ENCODE data around the gene ASMTL.
"Not testable (repeated sequence)": the region's sequence is repeated elsewhere in the genome, so short reads cannot be mapped to it uniquely, and the experiment has no call there.

The ASMTL gene

DNA sequence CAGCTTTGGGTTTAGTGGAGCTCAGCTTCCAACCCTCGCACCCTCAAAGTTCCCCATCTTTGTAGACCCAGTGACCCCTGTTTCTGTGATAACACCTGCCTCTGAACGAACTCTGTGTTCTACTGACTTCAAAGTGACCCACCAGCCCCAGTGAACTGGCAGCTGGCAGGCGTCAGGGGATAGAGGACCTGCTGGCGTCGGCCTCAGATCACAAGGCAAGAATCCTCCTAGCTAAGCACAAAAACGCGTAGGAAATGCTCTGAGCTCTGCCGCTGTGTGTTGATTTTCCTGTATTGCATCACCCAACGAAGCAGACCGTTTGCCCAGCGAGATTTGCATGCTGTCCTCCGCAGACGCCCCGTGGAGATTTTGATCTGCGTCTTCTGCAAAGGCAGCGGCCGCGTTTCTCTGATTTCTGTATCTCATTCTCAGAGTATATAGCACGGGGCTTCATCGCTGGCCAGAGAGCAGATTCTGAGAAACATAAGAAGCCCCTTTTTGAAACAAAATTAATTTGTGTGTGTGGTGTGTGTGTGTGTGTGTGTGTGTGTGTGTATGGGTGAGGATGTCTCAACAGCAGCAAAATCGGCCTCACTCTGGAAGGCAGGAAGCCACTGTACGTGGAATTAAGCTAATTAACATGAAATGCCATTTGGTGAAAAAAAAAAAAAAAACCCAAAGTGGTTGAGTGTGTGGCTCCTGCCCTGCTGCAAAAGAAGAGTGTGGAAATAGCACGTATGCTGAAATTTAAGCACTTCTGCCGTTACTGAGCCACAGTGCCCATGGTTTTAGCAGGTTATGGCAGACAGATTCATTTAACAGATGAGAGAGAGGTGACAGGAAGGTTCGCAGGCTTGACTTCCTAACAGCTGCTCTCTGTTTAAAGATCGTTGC is 29.2 kb upstream of the ASMTL start:
- no peak for DNase-seq

DNA sequence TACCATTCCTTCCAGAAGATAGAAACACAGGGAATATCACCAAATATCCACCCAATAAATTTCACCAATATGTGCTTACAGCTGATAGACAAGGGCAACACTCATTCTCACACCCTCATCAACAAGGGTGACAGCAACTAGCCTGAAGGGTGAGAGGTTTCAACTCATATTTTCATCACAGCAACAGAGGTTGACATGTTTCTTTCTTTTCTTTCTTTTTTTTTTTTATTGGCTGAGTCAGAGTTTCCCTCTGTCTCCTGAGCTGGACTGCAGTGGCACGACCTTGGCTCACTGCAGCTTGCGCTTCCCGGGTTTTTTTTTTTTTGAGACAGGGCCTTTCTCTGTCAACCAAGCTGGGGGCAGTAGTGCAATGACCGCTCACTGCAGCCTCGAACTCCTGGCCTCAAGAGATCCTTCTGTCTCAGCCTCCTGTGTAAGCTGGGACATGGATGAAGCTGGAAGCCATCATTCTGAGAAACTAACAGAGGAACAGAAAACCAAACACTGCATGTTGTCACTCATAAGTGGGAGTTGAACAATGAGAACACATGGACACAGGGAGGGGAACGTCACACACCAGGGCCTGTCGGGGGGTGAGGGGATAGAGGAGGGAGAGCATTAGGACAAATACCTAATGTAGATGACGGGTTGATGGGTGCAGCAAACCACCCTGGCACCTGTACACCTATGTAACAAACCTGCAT is 27.5 kb upstream of the ASMTL start:
- DNase-seq = no peak

DNA sequence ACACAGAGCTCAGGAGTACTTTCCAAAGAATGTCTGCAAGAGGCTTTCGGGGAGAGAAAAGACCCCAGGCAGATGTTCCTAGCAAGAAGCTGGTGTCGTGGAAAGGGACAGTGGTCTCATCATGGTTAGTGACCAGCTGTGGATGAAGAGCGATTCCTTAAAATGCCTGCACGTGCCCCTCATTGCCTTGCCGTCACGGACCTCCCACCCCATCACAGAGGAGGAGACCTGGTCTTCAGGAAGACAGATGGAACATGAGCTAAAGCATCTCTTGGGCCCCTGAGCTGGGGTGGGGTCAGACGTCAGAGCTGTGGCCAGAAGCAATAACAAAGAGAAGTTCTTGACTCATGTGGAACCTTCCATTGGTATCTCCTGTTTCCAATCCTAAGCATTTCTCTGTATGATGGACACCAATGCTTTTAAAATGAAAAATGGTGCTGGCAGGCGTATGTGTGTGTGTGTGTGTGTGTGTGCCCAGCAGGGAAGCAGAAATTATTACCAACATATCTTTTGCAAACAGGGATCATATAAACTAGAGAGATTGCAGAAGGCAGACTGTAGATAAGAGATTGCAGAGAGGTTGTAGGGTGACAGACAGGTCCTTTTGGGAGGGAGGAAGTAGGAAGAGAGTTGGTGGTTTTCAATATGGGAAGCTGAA is 25.2 kb upstream of the ASMTL start:
- DNase-seq = no peak

DNA sequence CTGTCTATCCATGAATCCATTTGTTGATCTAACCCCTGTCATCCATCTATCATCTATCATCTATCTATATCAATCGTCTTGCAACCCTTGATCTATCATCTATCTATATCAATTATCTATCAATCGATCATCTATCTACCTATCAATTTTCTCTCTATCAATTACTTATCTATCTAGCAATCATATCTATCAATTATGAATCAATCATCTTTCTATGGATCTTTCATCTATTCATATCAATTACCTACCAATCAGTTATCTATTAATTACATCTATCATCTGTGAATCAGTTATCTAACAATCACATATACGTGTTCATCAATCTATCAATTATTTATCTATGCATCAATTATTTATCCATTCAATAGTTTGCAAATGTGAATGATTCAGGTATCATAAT is 24.5 kb upstream of the ASMTL start:
- DNase-seq = no peak

DNA sequence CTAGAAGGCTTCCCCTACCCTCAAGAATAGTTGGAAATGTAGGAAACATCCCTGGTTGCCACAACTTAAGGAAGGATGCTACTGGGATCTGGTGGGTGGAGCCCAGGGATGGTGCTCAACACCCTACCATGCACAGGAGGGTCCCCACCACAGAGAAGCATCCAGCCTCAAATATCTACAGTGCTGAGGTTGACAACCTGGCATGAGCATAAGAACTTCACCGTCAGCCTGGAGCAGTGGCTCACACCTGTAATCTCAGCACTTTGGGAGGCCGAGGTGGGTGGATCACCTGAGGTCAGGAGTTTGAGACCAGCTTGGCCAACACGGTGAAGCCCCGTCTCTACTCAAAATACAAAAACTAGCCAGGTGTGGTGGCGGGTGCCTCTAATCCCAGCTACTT is 24.0 kb upstream of the ASMTL start:
- no peak for DNase-seq

DNA sequence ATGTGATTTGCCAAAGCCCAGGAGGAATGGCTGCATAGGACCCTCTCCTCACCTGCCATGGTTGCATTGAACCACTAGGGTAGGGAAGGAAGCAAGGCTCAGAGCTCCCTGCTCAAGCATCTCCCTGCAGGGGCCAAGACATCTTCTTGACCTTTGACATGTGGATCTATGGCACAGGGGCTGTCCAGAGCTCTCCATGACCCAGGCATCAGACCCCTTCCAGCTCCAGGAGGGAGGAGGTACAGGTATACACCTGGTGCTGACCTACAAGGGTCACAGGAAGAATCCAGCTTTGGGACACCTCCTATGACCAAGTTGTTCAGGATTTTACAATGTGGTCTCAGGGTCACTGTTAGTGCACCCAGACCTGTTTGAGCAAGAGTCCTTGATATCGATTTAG is 23.2 kb upstream of the ASMTL start:
- no peak for DNase-seq

- DNase-seq = no peak
Observed at GRCh38 chrX:1475481-1475880, 22.8 kb upstream of the ASMTL start.

DNA sequence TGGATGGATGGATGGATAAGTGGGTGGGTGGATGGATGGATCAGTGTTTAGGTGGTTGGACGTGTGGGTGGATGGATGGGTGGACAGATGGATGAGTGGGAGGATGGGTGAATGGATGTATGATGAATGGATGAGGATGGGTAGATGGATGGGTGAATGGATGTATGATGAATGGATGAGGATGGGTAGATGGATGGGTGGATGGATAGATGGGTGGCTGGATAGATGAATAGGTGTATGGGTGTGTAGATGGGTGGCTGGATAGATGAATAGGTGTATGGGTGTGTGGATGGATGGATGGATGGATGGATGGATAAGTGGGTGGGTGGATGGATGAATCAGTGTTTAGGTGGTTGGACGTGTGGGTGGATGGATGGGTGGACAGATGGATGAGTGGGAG is 21.9 kb upstream of the ASMTL start:
- DNase-seq = not testable (repeated sequence)

- DNase-seq = no peak
Observed at GRCh38 chrX:1472975-1473374, 20.3 kb upstream of the ASMTL start.

GRCh38 chrX:1468250-1468772 is 15.6 kb upstream of the ASMTL start:
- DNase-seq = no peak

- no peak for DNase-seq
Observed at GRCh38 chrX:1466971-1467561, 14.4 kb upstream of the ASMTL start.

- no peak for DNase-seq
Observed at GRCh38 chrX:1466232-1466661, 13.5 kb upstream of the ASMTL start.

DNA sequence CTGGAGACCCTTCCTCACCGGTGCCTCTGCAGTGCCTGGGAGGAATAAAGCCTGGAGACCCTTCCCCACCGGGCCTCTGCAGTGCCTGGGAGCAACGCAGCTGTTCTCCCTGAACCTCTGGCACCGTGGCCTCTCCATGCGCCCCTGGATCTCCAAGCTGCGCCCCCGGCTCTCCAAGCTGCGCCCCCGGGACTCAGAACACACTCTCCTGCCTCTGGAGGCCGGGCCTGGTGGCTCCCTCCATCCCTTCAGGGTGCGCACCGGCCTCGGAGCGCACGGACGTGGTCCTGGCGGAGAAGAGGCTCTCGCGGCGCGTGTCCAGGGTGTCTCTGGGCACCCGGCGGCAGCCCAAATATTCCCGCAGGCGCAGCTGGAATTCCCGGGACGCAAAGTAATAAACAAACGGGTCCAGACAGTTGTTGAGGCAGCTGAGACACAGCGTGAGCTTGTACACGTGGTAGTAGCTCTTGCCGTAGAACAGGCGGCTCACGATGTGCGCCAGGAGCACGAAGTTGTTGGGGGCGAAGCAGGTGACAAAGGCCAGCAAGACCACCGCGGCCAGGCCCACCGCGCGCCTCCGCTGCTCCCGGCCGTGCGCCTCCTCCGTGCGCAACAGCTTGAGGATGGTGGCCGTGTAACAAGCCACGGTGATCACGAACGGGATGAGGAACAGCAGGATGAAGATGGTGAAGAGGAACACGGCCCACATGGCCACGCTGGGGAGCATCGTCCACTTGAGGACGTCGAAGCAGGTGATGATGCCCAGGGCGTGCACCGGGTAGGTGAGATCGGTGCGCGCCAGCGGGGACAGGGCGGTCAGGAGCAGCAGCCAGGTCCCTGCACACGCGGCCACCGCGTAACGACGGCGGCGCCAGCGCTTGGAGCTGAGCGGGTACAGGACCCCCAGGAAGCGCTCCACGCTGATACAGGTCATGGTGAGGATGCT is 12.8 kb upstream of the ASMTL start:
- no peak for DNase-seq

- no peak for DNase-seq
Observed at GRCh38 chrX:1464971-1465285, 12.2 kb upstream of the ASMTL start.

DNA sequence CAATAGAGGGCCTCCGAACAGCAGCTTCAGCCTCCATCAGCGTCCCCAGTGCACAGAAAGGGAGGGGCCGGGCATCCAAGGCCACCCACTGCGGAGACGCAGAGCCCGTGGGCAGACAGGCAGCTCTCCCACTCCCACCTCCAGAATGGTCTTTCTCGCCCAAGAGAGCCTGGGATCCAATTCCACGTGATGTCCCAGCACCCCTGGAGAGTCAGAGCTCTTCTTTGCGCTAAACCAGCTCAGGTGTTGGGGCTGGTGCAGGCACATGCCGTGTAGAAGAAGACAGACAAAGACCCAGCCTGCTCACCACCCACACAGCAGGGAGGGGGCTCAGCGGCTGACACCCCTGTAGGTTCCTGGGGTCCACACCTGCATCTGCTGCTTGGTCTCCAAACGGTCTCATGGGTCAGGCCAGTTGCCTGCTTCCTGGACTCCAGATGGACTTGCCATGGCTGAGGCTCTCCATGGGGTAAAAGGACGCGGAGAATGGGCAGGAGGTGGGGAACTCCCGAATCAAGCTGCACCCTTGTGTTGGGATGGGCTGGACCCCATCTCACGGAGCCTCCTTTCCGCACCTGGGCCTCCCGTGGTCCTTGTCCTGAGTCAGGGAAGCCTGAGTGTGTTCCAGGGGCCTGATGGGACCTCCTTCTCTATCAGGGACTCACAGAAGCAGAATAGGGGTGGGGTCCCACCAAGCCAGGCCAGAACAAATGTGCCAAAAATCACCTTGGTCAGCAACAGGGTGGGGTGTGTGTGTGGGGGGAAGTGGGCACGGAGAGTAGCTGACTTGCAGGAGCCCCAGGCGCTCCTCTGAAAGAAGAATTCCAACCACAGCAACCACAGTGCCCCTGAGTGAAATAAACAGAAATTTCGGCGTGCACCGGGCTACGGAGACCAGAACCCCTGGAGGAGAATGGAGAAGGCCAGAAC is 11.6 kb upstream of the ASMTL start:
- DNase-seq = no peak

DNA sequence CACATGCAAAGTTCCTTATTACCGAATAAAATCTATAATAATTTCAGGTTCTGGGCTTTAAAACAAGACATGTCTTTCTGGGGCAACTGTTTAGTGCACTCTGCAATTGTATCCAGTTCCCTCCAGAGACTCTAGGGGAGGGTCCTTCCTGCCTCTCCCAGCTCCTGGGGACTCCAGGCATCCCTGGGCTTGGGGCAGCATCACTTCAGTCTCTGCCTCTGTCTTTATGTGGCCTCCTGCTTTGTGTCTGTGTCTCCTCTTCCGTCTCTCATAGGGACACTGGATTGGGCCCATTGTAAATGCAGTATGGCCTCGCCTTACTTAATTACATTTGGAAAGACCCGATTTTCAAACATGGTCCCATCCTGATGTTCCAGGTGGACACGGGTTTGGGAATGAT is 10.9 kb upstream of the ASMTL start:
- no peak for DNase-seq

DNA sequence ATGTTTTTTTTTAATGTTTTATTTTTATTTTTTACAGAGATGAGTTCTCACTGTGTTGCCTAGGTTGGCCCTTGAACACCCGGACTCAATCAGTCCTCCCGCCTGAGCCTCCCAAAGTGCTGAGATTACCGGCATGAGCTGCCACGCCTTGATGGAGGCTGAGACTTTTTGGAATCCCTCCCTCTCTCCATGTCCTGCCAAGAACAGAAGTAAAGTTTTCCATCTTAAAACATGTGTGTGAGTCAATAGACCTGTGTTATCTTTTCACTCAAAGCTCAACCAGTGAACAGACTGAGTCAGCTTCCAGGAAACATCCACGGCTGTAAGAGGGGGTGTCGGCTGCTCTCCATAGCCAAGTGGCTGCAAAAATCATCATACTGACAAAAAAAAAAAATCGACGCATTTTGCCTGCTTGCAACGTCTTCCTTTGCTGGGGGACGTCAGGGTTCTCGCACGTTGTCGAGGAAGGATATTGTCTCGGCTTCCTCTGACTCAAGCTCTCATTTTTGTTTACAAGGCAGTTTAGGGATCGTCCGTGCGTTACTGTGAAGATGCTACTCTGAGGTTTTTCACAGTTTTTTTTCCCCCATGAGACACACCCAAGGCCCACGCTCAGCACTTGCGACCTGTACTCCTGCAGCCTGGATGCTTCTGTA is 10.0 kb upstream of the ASMTL start:
- DNase-seq = no peak

DNA sequence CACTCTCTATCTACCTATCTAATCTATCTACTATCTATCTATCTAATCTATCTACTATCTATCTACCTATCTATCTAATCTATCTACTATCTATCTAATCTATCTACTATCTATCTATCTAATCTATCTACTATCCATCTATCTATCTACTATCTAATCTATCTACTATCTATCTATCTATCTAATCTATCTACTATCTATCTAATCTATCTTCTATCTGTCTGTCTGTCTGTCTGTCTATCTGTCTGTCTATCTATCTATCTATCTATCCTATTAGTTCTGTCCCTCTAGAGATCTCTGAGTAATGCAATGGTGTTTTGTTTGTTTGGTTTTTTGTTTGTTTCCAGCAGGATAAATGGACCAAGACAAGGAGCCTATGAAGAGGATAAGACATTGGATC is 9.4 kb upstream of the ASMTL start:
- no peak for DNase-seq

- no peak for DNase-seq
Observed at GRCh38 chrX:1455948-1456280, 3.2 kb upstream of the ASMTL start.

- no peak for DNase-seq
Observed at GRCh38 chrX:1453951-1454785, 1.5 kb upstream of the ASMTL start.
